ENCODE data around the gene ZNHIT1.
"Not testable (repeated sequence)": the region's sequence is repeated elsewhere in the genome, so short reads cannot be mapped to it uniquely, and the experiment has no call there.

The ZNHIT1 gene

DNA sequence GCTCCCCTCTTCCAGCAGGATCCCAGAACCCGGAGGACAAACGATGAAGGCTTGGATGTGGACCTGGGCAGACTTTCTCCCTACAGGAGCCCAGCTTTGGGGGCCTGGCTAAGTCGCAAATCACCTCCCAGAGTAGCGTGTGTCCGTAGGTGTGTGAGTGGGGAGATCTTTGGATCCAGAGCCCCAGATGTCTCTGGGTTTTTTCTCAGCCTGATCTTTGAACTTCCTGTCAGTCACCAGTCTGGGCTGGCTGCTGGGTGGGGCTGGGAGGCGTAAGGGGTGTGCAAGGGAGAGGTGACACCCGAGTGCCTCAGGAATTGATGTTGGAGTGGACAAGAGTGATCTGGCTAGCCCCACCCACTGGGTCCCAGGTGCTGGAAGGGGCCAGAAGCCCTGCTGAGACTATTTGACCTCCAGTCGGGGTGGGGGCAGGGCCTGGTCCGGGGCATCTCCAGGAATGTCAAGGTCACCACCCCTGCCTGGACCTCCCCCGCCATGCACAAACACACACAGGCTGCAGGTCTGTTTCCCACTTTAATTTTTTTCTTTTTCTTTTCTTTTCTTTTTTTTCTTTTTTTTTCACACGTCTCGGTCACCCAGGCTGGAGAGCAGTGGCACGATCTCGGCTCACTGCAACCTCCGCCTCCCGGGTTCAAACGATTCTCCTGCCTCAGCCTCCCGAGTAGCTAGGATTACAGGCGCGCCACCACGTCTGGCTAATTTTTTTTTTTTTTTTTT is 16.9 kb upstream of the ZNHIT1 start, which contains the start of gene MOGAT3:
TSS of gene MOGAT3 (minus strand) at position 175 of the 738 bp plus-strand sequence. CDS start 182 bp downstream, outside the sequence.
- in situ Hi-C loops (cut with HindIII; ENCODE audit: low sequenced_read_pairs): no loop called here
- no peak for DNase-seq (ENCODE audit: low read depth)
- TF ChIP-seq, protein P1, sequence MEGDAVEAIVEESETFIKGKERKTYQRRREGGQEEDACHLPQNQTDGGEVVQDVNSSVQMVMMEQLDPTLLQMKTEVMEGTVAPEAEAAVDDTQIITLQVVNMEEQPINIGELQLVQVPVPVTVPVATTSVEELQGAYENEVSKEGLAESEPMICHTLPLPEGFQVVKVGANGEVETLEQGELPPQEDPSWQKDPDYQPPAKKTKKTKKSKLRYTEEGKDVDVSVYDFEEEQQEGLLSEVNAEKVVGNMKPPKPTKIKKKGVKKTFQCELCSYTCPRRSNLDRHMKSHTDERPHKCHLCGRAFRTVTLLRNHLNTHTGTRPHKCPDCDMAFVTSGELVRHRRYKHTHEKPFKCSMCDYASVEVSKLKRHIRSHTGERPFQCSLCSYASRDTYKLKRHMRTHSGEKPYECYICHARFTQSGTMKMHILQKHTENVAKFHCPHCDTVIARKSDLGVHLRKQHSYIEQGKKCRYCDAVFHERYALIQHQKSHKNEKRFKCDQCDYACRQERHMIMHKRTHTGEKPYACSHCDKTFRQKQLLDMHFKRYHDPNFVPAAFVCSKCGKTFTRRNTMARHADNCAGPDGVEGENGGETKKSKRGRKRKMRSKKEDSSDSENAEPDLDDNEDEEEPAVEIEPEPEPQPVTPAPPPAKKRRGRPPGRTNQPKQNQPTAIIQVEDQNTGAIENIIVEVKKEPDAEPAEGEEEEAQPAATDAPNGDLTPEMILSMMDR (IDR thresholded peaks at IDR 0.05; ENCODE audit: low read depth, low read length, missing control alignments): no peak
- peak within 1 kb of the TSS; percentile 12 for H3K4me3 ChIP-seq (ENCODE audit: low read depth, low read length)

GRCh38 chr7:101201695-101202602 is 16.0 kb upstream of the ZNHIT1 start:
- no peak for DNase-seq (ENCODE audit: low read depth)
- in situ Hi-C loops (cut with HindIII; ENCODE audit: low sequenced_read_pairs): no loop called here
- H3K4me3 ChIP-seq (ENCODE audit: low read depth, low read length): peak overlapping the region; percentile 12
- TF ChIP-seq, protein P1 (IDR thresholded peaks at IDR 0.05; ENCODE audit: low read depth, low read length, missing control alignments): no peak

- no peak for DNase-seq (ENCODE audit: low read depth)
- no peak overlapping the region for H3K4me3 ChIP-seq (ENCODE audit: low read depth, low read length)
- TF ChIP-seq, protein P1 (IDR thresholded peaks at IDR 0.05; ENCODE audit: low read depth, low read length, missing control alignments): no peak
- in situ Hi-C loops (cut with HindIII; ENCODE audit: low sequenced_read_pairs): no loop called here
These were observed 15.4 kb upstream of the ZNHIT1 start for GRCh38 chr7:101202603-101202918.

DNA sequence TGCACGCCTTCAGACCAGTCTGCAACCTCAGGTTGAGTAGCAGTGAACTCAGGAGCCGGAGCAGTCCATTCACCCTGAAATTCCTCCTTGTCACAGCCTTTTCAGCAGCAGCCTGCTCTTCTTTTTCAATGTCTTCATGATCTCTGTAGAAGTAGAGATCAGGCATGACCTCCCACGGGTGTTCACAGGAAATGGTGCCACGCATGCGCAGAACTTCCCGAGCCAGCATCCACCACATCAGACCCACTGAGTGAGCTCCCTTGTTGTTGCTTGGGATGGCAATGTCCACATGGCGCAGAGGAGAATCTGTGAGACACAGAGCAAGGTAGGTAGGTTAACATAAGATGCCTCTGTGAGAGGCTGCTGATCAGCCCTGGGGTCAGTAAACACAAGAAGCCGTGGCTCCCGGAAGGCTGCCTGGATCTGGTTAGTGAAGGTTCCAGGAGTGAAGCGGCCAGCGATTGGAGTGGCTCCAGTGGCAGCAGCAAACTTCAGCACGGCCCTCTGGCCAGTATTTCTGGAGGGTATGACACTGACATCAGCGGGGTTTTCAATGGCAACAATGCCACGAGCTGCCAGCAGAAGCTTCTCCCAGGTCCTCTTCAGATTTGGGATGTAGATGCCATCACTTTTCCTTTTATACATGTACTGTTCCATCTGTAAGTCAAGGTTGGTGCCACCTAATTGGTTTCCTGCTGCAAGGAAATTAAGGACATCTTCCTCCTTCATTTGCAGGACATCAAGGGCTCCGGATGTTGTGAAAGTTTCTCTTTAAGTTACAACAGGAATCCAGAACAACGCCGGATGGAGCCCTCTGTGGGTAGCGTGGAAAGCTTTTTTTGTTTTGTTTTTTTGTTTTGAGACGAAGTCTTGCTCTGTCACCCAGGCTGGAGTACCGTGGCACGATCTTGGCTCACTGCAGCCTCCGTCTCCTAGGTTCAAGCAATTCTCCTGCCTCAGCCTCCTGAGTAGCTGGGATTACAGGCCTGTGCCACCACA is 13.9 kb upstream of the ZNHIT1 start:
- DNase-seq (ENCODE audit: low read depth); H3K4me3 ChIP-seq (ENCODE audit: low read depth, low read length); in situ Hi-C loops (cut with HindIII; ENCODE audit: low sequenced_read_pairs): not testable (repeated sequence)

DNA sequence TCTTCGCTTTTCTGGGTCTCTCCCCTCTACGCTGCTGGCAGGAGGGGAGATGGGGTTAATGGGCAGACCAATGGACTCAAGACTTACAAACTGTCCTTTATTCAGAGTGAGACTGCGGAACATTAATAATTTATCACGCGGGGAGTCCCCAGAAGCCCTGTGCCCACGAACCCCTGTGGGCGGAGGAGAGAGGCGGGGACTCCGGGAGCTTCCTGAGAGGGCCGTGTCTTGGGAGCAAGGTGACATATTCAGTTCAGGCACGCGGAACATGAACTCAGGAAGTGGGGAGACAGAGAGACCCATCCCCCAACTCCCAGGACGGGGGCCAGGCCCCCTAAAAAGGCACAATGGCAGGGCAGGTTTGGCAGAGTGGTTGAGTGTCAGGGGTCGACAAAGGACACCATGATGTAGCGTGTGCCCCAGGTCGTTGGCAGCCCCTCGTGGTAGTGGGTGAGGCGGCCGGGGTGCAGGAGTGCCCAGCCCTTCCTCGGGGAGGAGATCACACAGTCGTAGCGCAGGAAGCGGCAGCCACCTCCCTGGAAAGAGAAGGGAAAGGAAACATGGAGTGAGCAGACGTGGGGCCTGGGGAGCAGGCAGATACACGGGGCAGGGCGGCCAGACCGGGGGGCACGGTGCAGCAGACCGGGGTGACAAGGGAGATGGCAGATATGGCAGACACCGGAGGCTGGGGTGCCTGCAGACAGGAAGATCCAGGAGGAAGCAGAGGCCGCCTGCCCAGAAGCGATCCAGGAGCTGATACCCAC is 11.9 kb upstream of the ZNHIT1 start:
- H3K4me3 ChIP-seq (ENCODE audit: low read depth, low read length): no peak overlapping the region
- TF ChIP-seq, protein P1 (IDR thresholded peaks at IDR 0.05; ENCODE audit: low read depth, low read length, missing control alignments): no peak
- DNase-seq (ENCODE audit: low read depth): no peak
- in situ Hi-C loops (cut with HindIII; ENCODE audit: low sequenced_read_pairs): no loop called here

DNA sequence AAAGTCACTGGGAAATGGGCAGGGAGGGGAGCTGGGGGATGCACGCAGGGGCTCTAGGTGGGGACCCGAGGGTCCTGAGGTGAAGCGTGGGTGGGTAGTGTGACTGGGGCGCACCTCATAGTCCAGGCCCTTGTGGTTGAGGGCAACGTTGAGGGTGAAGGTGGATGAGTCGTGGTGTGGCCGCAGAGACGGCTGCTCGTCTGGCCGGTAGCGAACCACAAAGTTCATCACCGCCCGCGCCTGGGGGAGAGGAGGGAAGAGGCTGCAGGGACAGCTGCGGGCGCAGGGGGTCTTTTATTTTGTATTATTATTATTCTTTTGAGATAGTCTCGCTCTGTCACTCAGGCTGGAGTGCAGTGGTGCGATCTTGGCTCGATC is 11.3 kb upstream of the ZNHIT1 start:
- in situ Hi-C loops (cut with HindIII; ENCODE audit: low sequenced_read_pairs): no loop called here
- H3K4me3 ChIP-seq (ENCODE audit: low read depth, low read length): no peak overlapping the region
- TF ChIP-seq, protein P1 (IDR thresholded peaks at IDR 0.05; ENCODE audit: low read depth, low read length, missing control alignments): no peak
- no peak for DNase-seq (ENCODE audit: low read depth)
